Cortex of kidney (tissue), 1 donor: ENCODE results near the gene CRYBG3.
"Not testable (repeated sequence)": the region's sequence is repeated elsewhere in the genome, so short reads cannot be mapped to it uniquely, and the experiment has no call there.

Experiments used
- DNase-seq: peaks from one replicate; lab custom pipeline; 2025; lab: John Stamatoyannopoulos, UW

The CRYBG3 gene

GRCh38 chr3:97821774-97822358, at the start of gene CRYBG3:
Gene CRYBG3, plus strand, starts transcription at chr3:97822011. Its CDS starts 196 bp downstream, at chr3:97822207.
- peak; percentile 52 for DNase-seq

GRCh38 chr3:97772926-97773325, 48.9 kb upstream of the CRYBG3 start:
- DNase-seq: no peak

GRCh38 chr3:97778152-97778551, 43.7 kb upstream of the CRYBG3 start:
- DNase-seq: no peak

GRCh38 chr3:97793420-97794019, 28.3 kb upstream of the CRYBG3 start:
- no peak for DNase-seq

- DNase-seq: no peak
These were observed 25.9 kb upstream of the CRYBG3 start for GRCh38 chr3:97795951-97796350.

- DNase-seq: no peak
These were observed 17.3 kb upstream of the CRYBG3 start for GRCh38 chr3:97804471-97804870.

GRCh38 chr3:97810779-97811390, 10.9 kb upstream of the CRYBG3 start:
- no peak for DNase-seq

GRCh38 chr3:97815149-97815917, 6.5 kb upstream of the CRYBG3 start:
- no peak for DNase-seq

- DNase-seq: no peak
These were observed 5.0 kb upstream of the CRYBG3 start for GRCh38 chr3:97816811-97817210.

GRCh38 chr3:97817965-97818364, 3.8 kb upstream of the CRYBG3 start:
- no peak for DNase-seq

GRCh38 chr3:97820780-97821179, 1.0 kb upstream of the CRYBG3 start:
- DNase-seq: no peak

- no peak for DNase-seq
These were observed 481 bp upstream of the CRYBG3 start for GRCh38 chr3:97821287-97821773.

GRCh38 chr3:97822359-97822775, 556 bp downstream of the CRYBG3 start:
- DNase-seq: no peak

- no peak for DNase-seq
These were observed 1.5 kb downstream of the CRYBG3 start for GRCh38 chr3:97823046-97824004.

- no peak for DNase-seq
These were observed 3.3 kb downstream of the CRYBG3 start for GRCh38 chr3:97825101-97825500.

- no peak for DNase-seq
These were observed 6.1 kb downstream of the CRYBG3 start for GRCh38 chr3:97827741-97828471.

GRCh38 chr3:97829198-97829597, 7.4 kb downstream of the CRYBG3 start:
- no peak for DNase-seq

GRCh38 chr3:97830638-97831037, 8.8 kb downstream of the CRYBG3 start:
- no peak for DNase-seq

- DNase-seq: no peak
These were observed 9.3 kb downstream of the CRYBG3 start for GRCh38 chr3:97831140-97831539.

- not testable (repeated sequence) for DNase-seq
These were observed 11.4 kb downstream of the CRYBG3 start for GRCh38 chr3:97833184-97833583.

- DNase-seq: no peak
These were observed 13.9 kb downstream of the CRYBG3 start for GRCh38 chr3:97835761-97836160.
